T-helper 2 cell treated with Interferon-gamma antibody and Interleukin-4, amounts not matched to agents 100 ng/mL and 5 ng/mL, for 36 hours (primary cell): ENCODE measurements around the gene DBT. TPM values are rescaled to one million over a fixed set of nuclear protein-coding genes. Genes with fewer than 3 reads are reported as not detected.
"Not testable (repeated sequence)": the region's sequence is repeated elsewhere in the genome, so short reads cannot be mapped to it uniquely, and the experiment has no call there.

Experiments
- intact Hi-C: fragments of 100-400 bp; cut with micrococcal nuclease; formaldehyde crosslinking; loops from one replicate; pipeline ENCODE4 v1.15.1; 2023
- total RNA-seq: library from RNA; stranded (reverse); gene quantifications from 2 replicates; pipeline ENCODE4 v1.2.3, GENCODE V29; 2022

Gene DBT
- total RNA-seq, 1 donor from 2014 or later = 10.8 TPM

DNA sequence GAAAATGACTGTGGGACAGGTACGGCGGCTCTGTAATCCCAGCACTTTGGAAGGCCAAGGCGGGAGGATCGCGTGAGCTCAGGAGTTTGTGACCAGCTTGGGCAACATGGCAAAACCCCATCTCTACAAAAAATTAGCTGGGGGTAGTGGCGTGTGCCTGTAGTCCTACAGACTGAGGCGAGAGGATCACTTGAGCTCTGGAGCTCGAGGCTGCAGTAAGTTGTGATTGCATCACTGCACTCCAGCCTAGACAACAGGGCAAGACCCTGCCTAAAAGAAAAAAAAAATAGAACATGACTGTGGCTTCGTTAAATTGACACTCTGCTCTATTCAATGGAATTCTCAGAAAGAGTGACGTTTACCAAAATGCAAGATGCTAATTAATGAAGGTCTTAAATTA, 3.9 kb upstream of the DBT start:
- intact Hi-C loops = no loop called here

DNA sequence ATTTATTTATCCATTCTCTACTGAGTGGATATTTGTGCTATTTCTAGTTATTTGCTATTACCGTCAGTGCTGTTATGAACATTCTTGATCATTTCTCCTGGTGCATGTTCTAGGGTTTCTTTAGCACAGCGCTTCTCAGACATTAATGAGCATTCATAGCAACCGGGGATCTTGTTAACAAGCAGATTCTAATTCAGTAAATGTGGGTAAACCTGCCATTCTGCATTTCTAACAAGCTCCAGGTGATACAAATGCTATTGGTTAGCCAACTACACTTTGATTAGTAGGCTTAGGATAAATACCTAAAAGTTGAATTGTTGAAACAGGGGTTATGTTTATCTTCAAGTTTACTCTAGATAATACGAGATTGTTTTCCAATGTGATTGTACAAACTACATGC, 3.3 kb upstream of the DBT start:
- intact Hi-C loops = no loop called here

DNA sequence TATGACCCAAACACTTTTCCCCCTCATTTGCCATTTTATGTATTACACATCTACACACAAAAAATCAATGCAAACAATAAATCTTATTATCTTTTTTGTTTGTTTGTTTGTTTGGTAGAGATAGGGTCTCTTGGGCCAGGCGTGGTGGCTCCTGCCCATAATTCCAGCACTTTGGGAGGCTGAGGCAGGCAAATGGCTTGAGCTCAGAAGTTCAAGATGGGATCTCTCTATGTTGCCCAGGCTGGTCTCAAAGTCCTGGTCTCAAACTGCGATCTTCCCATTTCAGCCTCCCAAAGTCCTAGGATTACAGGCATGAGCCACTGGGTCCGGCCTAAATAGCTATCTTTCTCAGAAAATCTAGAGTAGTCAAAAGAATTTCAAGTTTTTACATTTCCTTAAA, 1.2 kb upstream of the DBT start:
- intact Hi-C loops = no loop called here

DNA sequence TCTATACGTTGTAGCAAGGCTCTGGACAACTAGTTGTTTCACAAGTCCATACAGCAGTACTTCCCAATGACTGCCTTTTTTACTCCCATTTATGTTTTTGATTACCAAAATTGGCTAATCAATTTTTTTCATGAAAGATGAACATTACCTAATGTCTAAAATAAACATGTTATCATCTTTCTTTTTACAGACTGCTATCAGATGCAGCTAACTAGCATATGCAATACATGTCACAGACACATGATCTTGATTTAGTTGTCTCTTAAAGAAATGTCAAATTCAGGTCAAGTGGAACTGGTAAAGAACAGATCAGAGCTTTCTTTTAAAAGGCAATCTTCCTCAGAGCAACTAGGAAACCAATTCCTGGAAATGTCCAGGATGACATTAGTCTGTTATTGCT, 630 bp upstream of the DBT start:
- intact Hi-C loops = no loop called here

DNA sequence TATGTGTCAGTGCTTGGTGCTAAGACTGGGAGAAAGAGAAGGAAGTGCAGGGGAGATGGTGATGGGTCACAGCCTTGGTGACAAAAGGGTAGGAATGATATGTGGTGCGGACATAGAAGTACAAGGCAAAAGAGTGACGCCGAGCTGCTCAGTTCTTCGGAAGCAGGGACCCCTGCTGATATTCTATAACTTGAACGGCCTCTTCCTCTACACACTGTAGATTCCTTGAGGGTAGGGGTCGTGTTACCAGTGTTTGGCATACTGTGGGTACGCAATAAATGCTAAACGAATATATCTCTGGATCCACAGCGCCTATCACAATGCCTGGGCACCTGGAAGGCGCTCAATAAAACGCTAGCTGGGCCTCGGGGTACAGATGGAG, 488 bp downstream of the DBT start:
- intact Hi-C loops = loop anchor here (1.0 to 5.0 kb wide), 5 partner anchors 17 to 211 kb away; partner anchors contain the start of genes RTCA and SASS6

DNA sequence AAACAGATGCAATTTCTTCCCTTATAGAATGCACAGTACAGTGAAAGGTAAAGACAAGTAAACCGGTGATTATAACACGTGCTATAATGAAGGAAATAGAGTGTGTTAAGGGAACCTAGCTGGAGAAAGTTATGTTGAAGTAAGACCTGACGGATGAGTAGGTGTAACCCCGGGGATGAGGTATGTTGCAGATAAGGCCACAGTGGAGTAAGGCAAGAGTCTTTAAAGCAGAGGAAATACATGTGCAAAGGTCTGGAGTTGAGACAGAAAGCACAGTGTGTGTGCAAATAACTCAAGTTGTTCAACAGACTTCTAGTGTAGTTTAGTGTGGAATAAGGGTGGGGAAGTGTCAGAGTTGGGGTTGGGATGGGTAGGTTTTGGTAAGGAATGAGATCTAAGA, 2.9 kb downstream of the DBT start:
- intact Hi-C loops = loop anchor here (5.0 kb wide), 1 partner anchor 211 kb away; no protein-coding TSS in a partner anchor

DNA sequence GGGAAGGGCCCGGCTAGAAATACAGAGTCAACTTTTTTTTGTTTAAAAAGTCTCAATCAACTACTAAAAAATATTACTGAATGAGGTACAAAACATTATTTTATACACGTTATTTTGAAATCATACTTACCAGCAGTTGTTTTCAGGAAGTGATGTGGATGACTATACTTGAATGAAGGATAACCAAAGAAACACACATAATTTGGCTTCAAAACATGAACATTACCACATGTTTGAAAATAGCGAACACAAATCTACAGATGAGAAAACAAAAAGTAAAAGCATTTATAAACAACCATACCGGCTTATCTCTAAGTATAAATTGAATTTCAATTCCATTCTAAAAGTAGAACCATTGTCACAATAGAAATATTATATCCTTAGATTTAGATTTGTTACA, 9.0 kb downstream of the DBT start:
- intact Hi-C loops = no loop called here

DNA sequence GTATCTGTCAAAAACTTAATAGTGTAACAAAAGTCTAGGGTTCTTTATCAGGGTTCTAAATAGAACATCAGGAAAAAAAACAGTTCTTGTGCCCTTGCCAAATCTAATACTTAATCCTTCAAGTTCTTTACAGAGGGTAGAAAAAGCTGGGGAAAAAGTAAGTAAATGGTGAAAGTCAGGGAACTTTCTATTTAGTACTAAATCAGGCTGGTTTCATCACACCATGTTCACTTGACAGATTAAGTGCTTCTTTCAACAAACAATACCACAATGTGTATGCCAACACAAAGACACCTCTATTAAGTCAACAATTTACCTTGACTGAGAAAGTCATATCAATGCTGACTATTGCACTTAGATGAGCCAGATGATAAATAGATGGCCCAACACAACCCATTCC, 9.7 kb downstream of the DBT start:
- intact Hi-C loops = no loop called here

DNA sequence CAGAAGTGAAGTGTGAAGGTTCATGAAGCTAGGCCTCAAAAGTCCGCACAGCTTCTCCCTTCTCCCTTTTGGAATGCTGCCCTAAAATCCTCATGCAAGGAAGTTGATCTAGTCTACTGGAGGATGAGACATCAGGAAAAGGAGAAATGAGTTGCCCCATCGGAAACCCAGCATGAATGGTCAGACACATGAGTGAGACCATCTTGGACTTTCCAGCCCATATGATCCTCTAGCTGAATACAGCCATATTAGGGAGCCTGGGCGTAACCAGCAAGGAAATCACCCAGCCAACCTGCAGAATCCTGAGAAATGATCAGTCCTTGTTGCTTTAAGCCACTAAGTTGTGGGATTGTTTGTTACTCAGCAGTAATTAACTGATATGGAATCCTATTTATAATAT, 12.5 kb downstream of the DBT start:
- intact Hi-C loops = no loop called here

DNA sequence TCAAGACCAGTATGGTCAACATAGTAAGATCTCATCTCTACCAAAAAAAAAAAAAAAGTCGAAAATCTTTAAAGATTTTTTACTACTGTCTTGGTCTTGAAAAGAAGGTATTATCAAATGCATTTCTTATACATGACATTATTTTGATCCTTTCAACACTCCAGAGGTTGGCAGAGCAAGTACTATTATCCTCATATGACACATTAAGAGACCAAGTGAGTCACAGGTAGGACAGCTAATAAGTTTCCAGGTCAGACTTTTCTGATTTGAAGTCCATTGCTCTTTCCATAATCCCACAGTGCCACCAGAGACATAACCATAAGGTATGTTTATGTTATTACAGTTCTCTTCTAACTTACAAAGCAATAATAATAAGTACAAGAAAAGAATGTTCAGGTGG, 15.2 kb downstream of the DBT start:
- intact Hi-C loops = no loop called here

DNA sequence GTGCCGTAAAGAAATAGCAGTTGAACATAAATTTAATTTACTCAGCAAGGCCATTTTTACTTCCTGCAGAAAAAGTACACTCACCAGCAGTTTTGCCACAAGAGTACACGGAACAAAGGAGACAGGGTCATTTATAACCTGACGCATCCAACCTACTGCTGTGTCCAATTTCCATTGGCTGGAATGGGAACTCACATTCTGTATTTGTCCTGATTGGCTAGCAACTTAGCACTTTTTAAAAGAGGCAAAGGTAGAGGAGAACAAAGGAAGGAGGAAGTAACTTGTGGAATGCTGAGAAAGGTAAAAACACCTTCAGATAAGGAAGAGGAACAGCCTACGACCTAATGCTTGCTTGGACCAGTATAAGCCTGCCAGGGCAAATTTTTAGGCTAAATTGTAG, 16.1 kb downstream of the DBT start:
- intact Hi-C loops = not testable (repeated sequence)

DNA sequence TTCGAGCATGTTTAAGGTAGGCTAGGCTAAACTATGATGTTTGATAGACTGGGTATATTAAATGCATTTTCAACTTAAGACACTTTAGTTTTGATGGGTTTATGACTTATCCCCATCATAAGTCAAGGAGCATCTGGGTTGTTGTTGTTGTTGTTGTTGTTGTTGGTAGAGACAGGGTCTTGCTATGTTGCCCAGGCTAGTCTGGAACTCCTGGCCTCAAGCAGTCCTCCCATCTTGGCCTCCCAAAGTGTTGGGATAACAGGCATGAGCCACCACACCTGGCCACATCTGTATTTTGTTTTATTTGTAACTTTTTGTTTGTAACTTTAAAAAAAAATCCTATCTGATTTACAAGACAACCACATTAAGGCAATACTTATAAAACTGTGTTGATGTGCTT, 17.5 kb downstream of the DBT start:
- intact Hi-C loops = no loop called here

DNA sequence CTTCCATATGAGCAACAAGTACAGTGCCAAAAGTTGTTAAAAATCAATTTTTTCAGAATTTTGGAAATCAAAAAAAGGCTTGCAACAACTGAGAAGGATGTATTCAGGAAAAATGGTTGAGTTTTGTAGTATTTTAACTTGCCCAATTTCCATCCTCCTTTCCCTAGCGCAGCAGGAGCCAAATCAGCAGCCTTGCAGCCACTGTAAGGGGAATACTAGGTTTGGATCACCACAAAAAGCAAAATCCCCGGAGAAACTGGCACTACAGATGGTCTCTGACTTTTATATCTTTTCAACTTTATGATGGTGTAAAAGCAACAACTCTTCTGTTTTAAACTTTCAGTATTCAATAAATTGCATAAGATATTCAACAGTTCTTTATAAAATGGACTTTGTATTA, 17.9 kb downstream of the DBT start:
- intact Hi-C loops = no loop called here

DNA sequence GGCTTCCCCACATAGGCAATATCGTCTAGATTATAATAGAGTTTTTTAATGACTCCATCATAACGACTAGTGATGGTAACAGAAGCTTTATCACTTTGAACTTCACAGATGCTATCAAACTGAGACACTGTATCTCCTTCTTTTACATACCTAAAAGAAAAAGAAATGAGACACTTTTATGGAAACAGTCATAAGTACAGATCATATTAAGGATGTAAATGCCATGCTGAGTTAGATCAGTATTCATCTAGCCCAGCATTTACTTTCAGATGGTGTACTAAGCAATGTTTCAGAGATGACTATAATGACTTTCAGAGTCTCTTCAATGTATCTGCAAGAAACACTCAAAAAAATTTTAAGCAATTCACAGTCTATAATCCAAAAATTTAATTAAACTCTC, 18.9 kb downstream of the DBT start:
- intact Hi-C loops = no loop called here

DNA sequence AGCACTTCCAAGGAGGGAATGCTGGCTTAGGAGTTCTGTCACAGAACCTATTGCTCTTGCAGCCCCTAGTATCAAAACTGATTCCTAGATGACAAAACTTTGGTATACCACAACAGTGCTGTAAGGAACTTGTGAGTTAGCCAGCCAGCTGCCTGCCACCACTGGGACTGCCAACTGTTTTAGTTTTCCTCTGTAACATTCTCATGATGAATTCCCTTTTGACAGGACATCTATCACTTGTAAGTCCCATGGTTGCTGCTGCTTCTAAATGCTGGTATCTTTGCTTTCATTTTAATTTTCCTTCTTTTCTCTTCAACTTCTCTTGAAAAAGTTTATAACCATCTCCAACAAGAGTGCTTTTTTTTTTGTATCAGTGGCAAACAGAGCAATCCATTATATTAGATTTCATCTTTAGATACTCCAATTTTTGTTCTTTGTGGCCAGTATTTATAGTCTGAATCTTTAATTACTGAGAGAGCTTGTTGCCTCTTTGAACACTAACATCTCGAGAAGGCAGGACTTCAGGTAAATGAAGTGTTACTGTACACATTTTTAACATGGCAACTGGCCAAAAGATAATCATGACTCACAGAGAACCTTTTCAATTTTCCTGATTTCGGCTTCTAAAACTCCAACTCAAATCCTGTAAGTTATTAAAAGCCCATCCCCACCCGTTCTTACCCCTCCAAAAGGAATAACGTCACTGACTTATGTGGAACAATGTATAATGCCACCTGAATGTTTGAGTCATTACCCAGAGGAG, 19.8 kb downstream of the DBT start:
- intact Hi-C loops = no loop called here

DNA sequence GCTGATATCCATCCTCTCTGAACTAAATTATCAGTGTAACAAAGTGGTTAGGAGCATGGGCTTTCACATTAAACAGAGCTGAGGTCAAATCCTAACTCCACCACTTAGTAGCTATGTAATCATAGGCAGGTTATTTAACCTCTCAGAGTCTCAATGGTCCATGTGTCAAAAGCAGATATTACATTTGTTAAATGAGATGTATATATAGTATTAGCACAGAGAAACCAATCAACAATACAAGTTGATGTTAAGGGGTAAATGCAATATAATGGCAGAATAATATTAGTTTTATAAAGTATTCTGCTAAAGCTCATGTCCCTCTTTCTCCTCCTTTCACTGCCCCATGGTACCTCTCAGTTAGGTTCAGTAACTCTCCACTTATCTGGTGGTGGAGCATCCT, 27.2 kb downstream of the DBT start:
- intact Hi-C loops = no loop called here

DNA sequence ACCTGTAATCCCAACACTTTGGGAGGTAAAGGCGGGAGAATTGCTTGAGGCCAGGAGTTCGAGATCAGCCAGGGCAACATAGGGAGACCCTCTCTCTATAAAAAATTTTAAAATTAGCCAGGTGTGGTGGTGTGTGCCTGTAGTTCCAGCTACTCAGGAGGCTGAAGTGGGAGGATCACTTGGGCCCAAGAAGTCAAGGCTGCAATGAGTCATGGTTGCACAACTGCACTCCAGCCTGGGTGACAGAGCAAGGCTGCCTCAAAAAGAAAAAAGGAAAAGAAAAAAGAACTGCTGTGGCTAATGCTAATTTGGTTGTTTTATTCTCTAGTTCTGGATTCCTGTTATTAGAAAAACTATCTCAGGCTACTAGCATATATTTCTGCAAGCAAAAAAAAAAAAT, 29.8 kb downstream of the DBT start:
- intact Hi-C loops = no loop called here

DNA sequence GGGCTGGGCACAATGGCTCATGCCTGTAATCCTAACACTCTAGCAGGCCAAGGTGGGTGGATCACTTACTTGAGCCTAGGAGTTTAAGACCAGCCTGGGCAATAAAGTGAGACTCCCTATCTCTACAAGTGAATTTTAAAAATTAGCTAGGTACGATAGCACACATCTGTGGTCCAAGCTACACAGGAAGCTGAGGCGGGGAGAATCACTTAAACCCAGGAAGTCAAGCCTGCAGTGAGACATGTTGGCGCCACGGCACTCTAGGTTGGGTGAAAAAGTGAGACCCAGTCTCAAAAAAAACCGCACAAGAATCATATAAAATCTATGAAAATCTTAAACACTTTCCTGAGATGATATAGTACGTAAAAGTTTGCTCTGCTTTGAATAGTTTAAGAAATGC, 30.2 kb downstream of the DBT start:
- intact Hi-C loops = no loop called here

DNA sequence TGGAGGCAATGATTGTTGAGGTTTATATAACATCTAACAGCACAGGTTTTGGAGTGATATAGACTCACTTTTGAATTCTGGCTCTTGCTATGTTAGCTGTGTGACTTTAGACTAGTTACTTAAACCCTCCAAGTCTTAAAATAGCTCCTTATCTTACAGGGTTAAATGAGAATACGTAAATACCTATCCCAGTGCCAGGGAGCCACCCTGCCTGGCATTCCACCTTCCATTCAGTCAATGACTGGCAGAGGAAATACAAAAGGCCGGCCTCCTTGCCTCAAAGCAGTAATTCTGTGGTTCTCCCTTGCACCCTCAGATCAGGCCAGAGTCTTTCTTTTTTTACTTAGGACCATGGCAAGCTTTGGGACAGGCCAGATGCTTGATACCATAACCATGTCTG, 31.8 kb downstream of the DBT start:
- intact Hi-C loops = no loop called here

DNA sequence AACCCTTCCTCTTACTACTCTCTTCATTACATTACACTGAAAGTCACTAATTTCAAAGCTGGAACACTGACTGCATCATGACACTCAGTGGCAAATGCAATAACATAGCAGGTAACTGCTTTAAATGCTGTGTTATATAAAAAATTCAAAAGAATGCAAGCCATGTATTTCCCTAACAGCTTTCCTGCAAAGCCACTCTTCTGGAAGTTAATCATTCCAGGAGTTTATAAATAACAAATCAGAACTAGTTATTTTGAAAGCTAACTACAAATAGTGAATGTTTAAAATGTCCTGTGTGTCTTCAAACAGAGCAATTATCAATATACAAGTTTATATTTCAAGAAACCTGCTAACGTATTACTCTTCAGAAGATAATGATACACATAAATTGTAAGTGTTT, 34.5 kb downstream of the DBT start:
- intact Hi-C loops = no loop called here

DNA sequence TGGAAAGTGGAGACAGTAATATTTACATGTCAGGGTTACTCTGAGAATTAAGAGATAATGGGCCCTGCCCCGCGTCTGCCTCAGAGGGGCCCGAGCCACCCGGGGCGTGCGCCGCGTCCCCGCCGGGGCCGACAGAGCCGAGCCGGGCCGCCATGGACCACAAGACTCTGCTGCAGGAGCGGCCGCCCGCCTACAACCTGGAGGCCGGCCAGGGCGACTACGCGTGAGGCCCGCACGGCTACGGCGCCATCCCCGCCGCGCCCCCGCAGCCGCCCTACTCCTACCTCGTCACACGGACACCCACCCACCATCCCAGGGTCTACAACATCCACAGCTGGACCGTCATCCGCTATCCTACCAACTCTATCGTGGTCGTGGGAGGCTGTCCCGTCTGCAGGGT, 36.5 kb downstream of the DBT start:
- intact Hi-C loops = no loop called here

DNA sequence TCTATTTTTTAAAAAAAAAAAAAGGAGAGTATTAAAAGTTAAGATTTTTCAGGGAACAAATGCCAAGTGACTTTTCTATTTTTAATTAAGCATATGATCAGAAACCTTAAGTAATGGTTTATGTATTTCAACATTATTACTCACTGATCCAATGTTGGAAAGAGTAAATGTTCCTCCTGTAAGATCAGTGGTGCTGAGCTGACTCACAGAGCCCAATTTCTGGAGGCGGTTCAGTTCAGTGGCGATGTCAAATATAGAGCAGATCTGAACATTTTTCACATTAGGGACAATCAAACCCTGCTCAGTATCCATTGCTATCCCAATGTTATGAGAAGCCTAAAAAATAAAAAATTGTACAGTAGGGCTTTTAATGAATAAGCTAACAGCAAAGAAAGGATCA, 43.3 kb downstream of the DBT start:
- intact Hi-C loops = no loop called here

DNA sequence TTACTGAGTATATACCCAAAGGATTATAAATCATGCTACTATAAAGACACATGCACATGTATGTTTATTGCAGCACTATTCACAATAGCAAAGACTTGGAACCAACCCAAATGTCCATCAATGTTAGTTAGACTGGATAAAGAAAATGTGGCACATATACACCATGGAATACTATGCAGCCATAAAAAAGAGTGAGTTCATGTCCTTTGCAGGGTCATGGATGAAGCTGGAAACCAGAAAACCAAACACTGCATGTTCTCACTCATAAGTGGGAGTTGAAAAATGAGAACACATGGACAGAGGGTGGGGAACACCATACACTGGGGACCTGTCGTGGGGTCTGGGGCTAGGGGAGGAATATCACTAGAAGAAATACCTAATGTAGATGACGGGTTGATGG, 44.0 kb downstream of the DBT start:
- intact Hi-C loops = not testable (repeated sequence)

DNA sequence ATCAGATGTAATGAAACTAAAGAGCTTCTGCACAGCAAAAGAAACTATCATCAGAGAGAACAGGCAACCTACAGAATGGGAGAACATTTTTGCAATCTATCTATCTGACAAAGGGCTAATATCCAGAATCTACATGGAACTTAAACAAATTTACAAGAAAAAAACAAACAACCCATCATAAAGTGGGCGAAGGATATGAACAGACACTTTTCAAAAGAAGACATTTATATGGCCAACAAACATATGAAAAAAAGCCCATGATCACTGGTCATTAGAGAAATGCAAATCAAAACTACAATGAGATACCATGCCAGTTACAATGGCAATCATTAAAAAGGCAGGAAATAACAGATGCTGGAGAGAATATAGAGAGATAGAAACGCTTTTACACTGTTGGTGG, 44.5 kb downstream of the DBT start:
- intact Hi-C loops = not testable (repeated sequence)
